Measurements from ENCODE around the gene SETDB2.

- TF ChIP-seq EZH2 (IDR thresholded peaks at IDR 0.05; ENCODE audit: borderline replicate concordance, low read depth, low read length, severe bottlenecking) (no peak), POLR2A (IDR thresholded peaks at IDR 0.05; ENCODE audit: low read depth, low read length) (no peak), CTCF (IDR thresholded peaks at IDR 0.05; ENCODE audit: extremely low read depth in 1 of 2, insufficient read depth in 1 of 2, low read depth in 1 of 2, low read length in 2 of 2) (no peak), JUN (IDR thresholded peaks at IDR 0.05; ENCODE audit: borderline replicate concordance, insufficient read depth, insufficient read length, low read depth) (no peak)
Observed at GRCh38 chr13:49498206-49498605, 54.1 kb downstream of the SETDB2 start.
